HCT116 (cell line): ENCODE measurements around the gene PPIL3. TPM values are rescaled to one million over a fixed set of nuclear protein-coding genes. Genes with fewer than 3 reads are reported as not detected.

Experiments used
- ATAC-seq: fragments of 200-7000 bp; cut with Tn5 transposase; 2 replicates; pipeline ENCODE4 v1.9.1; 2020; ENCODE audit warnings: mild to moderate bottlenecking, moderate library complexity
- BruUV-seq: library from RNA; stranded (reverse); fragments of 400-500 nt; replicated peaks from 2 replicates; lab custom pipeline; 2021; lab: Mats Ljungman, UMichigan
- CTCF ChIA-PET: fragments of 300-600 bp; sonication (Branson Sonifier 250); formaldehyde crosslinking; loops from one replicate; lab custom pipeline; 2021; ENCODE audit warnings: antibody characterized with exemption; lab: Charles Lee
- POLR2A ChIA-PET: fragments of 300-600, 350-600 bp; sonication (Branson Sonifier 250); formaldehyde crosslinking; loops from one replicate; lab custom pipeline; 2021; ENCODE audit warnings: antibody characterized with exemption; lab: Charles Lee
- RAD21 ChIA-PET, 2 experiments: fragments of 300-600 bp; sonication (Branson Sonifier 250); formaldehyde crosslinking; loops; one replicate each; lab custom pipeline; 2023; ENCODE audit warnings: low total read pairs in 2 of 2; ENCODE audit not compliant: uncharacterized antibody in 2 of 2, unreplicated experiment in 2 of 2, low non-redundant PET in 1 of 2; lab: Charles Lee
- DNase-seq: peaks from one replicate; pipeline ENCODE4 v3.0.0-alpha.2; 2010; ENCODE audit warnings: low read depth, low spot score
- H2AFZ ChIP-seq: fragments of 200-600 bp; shearing (Covaris generic), sonication (generic); 2 replicates; pipeline ENCODE4 v1.6.1; 2017; ENCODE audit warnings: low read depth, mixed run types, mixed read lengths, antibody characterized with exemption, low read length; ENCODE audit not compliant: poor library complexity, severe bottlenecking
- H3K27ac ChIP-seq: 2 replicates; pipeline ENCODE4 v1.5.1; 2012; ENCODE audit warnings: low read depth, low read length
- H3K27me3 ChIP-seq: fragments of 200-600 bp; sonication (generic); 2 replicates; pipeline ENCODE4 v1.6.1; 2016; ENCODE audit warnings: mixed run types, low read length, mixed read lengths; ENCODE audit not compliant: insufficient read depth
- H3K36me3 ChIP-seq, 2 experiments: fragments of 200-500 bp in 1 of 2; fragments of 200-600 bp in 1 of 2; sonication (Bioruptor generic) in 1 of 2; sonication (generic) in 1 of 2; 2 replicates each; pipeline versions ENCODE4 v1.5.1 to v1.6.1; 2014 to 2016; ENCODE audit warnings: low read length in 2 of 2, inconsistent platforms in 1 of 2, mixed read lengths in 1 of 2, mixed run types in 1 of 2; ENCODE audit not compliant: insufficient read depth in 2 of 2, control insufficient read depth in 1 of 2
- H3K4me1 ChIP-seq, 2 experiments: fragments of 200-600 bp in 1 of 2; sonication (generic) in 1 of 2; 2 replicates each; pipeline versions ENCODE4 v1.5.1 to v1.6.1; 2012 to 2017; ENCODE audit warnings: low read length in 2 of 2, inconsistent platforms in 1 of 2, mild to moderate bottlenecking in 1 of 2, mixed read lengths in 1 of 2, mixed run types in 1 of 2, moderate library complexity in 1 of 2; ENCODE audit not compliant: insufficient read depth in 2 of 2, control insufficient read depth in 1 of 2
- H3K4me2 ChIP-seq: fragments of 200-600 bp; sonication (generic); 2 replicates; pipeline ENCODE4 v1.6.1; 2017; ENCODE audit warnings: mixed run types, low read length, mixed read lengths
- H3K4me3 ChIP-seq, 2 experiments: fragments of 200-600 bp in 1 of 2; sonication (generic) in 1 of 2; replicated peaks in 1 of 2; 2 replicates each; pipeline ENCODE4 v1.5.1; 2011 to 2016; ENCODE audit warnings: low read length in 2 of 2, control low read depth in 1 of 2, low read depth in 1 of 2, mild to moderate bottlenecking in 1 of 2, mixed read lengths in 1 of 2, mixed run types in 1 of 2
- H3K79me2 ChIP-seq: fragments of 200-600 bp; sonication (generic); 2 replicates; pipeline ENCODE4 v1.6.1; 2017; ENCODE audit warnings: mild to moderate bottlenecking, mixed run types, low read length, moderate library complexity, mixed read lengths; ENCODE audit not compliant: insufficient read depth
- H3K9ac ChIP-seq: fragments of 200-600 bp; sonication (generic); 2 replicates; pipeline ENCODE4 v1.6.1; 2016; ENCODE audit warnings: low read length, mixed read lengths
- H3K9me2 ChIP-seq: fragments of 200-600 bp; sonication (generic), shearing (Covaris generic); 2 replicates; pipeline ENCODE4 v1.6.1; 2017; ENCODE audit warnings: mixed run types, mild to moderate bottlenecking, moderate library complexity; ENCODE audit not compliant: insufficient read depth
- H3K9me3 ChIP-seq, 2 experiments: fragments of 200-500 bp in 1 of 2; fragments of 200-600 bp in 1 of 2; sonication (Bioruptor generic) in 1 of 2; sonication (generic) in 1 of 2; 2 replicates each; pipeline ENCODE4 v1.6.1; 2014 to 2017; ENCODE audit warnings: low read length in 2 of 2, mixed read lengths in 2 of 2, inconsistent platforms in 1 of 2, low read depth in 1 of 2, mild to moderate bottlenecking in 1 of 2, mixed run types in 1 of 2, moderate library complexity in 1 of 2; ENCODE audit not compliant: control insufficient read depth in 1 of 2, insufficient read depth in 1 of 2
- H4K20me1 ChIP-seq: fragments of 200-600 bp; sonication (generic), shearing (Covaris generic); 2 replicates; pipeline ENCODE4 v1.6.1; 2017; ENCODE audit warnings: mixed run types, mild to moderate bottlenecking, moderate library complexity; ENCODE audit not compliant: insufficient read depth
- CBX3 ChIP-seq: IDR thresholded peaks from 2 replicates; pipeline ENCODE4 v1.6.1; 2012; ENCODE audit warnings: low read depth
- CEBPB ChIP-seq: IDR thresholded peaks from 2 replicates; pipeline ENCODE4 v1.6.1; 2012; ENCODE audit warnings: low read depth
- CTCF ChIP-seq, 3 experiments: fragments of 200-600 bp in 1 of 3; sonication (generic) in 1 of 3; IDR thresholded peaks in 2 of 3; conservative IDR thresholded peaks in 1 of 3; 2 replicates each; pipeline ENCODE4 v1.5.1; 2012 to 2017; ENCODE audit warnings: low read depth in 2 of 3, low read length in 2 of 3, antibody characterized with exemption in 1 of 3, borderline replicate concordance in 1 of 3, control low read depth in 1 of 3, mild to moderate bottlenecking in 1 of 3, mixed read lengths in 1 of 3, mixed run types in 1 of 3, moderate library complexity in 1 of 3; ENCODE audit not compliant: insufficient read depth in 1 of 3
- EZH2 ChIP-seq: fragments of 200-600 bp; sonication (generic); IDR thresholded peaks from 2 replicates; pipeline ENCODE4 v1.6.1; 2017; ENCODE audit warnings: antibody characterized with exemption, mixed run types
- EZH2phosphoT487 ChIP-seq: fragments of 200-600 bp; IDR thresholded peaks from 2 replicates; pipeline ENCODE4 v1.6.1; 2018; ENCODE audit warnings: antibody characterized with exemption, borderline replicate concordance
- FOSL1 ChIP-seq: IDR thresholded peaks from 2 replicates; pipeline ENCODE4 v1.6.1; 2012; ENCODE audit warnings: low read depth
- JUND ChIP-seq: IDR thresholded peaks from 2 replicates; pipeline ENCODE4 v1.6.1; 2012
- MAX ChIP-seq: IDR thresholded peaks from 2 replicates; pipeline ENCODE4 v1.6.1; 2012
- POLR2A ChIP-seq: IDR thresholded peaks from 2 replicates; pipeline ENCODE4 v1.7.0; 2011; ENCODE audit warnings: borderline replicate concordance; ENCODE audit not compliant: insufficient read depth, insufficient read length; ENCODE audit errors: extremely low read depth
- POLR2AphosphoS5 ChIP-seq: IDR thresholded peaks from 2 replicates; pipeline ENCODE4 v1.6.1; 2011; ENCODE audit warnings: mild to moderate bottlenecking, low read depth, low read length, moderate library complexity
- RAD21 ChIP-seq: IDR thresholded peaks from 2 replicates; pipeline ENCODE4 v1.6.1; 2012; ENCODE audit warnings: low read depth, mild to moderate bottlenecking
- SIN3A ChIP-seq: IDR thresholded peaks from 2 replicates; pipeline ENCODE4 v1.6.1; 2012; ENCODE audit warnings: low read depth
- SRF ChIP-seq: IDR thresholded peaks from 2 replicates; pipeline ENCODE4 v1.6.1; 2012; ENCODE audit warnings: low read depth
- ZBTB33 ChIP-seq: IDR thresholded peaks from 2 replicates; pipeline ENCODE4 v1.6.1; 2011; ENCODE audit warnings: mild to moderate bottlenecking, low read length, moderate library complexity; ENCODE audit not compliant: insufficient replicate concordance; ENCODE audit errors: extremely low read depth
- ZFX ChIP-seq: fragments of 450-650 bp; IDR thresholded peaks from 2 replicates; pipeline ENCODE4 v1.6.1; 2017
- ZNF274 ChIP-seq: fragments of 200-500 bp; sonication (Bioruptor generic); IDR thresholded peaks from 2 replicates; pipeline ENCODE4 v1.6.1; 2014; ENCODE audit warnings: mild to moderate bottlenecking, low read depth, low read length, inconsistent platforms
- intact Hi-C: fragments of 100-400 bp; cut with micrococcal nuclease; formaldehyde crosslinking; loops from 2 replicates; pipeline ENCODE4 v1.10.0; 2022
- total RNA-seq: library from RNA; stranded (reverse); gene quantifications from one replicate; pipeline ENCODE4 v1.2.1, GENCODE V29; 2021; ENCODE audit not compliant: unreplicated experiment

The PPIL3 gene
- total RNA-seq, 1 experiment from 2014 or later: 55.9 TPM

- POLR2A ChIA-PET: interaction anchor here (0.7 to 2.1 kb wide), 4 partner anchors 12 to 276 kb away, joined by 3 to 9 read pairs (median 3); partner anchors contain the start of genes NIF3L1 and PPIL3
- no TSS peak for BruUV-seq
- Histone ChIP-seq H3K4me2 (no peak overlapping the region; the same call in 1 of the 2 replicates), H3K79me2 (peaks cover 3% of the 10 kb centered on the region; the same call in 1 of the 2 replicates), H3K9me2 (no peaks in the 10 kb centered on the region), H3K4me3 (no peak overlapping the region), H3K4me1 (peaks cover 0 to 5% of the 10 kb centered on the region in 2 experiments; a peak in 1 of 4 replicates), H3K27me3 (no peaks in the 10 kb centered on the region), H3K27ac (no peak overlapping the region), H2AFZ (no peak overlapping the region), H3K9me3 (no peaks in the 10 kb centered on the region), H3K9ac (no peak overlapping the region), H4K20me1 (no peaks in the 10 kb centered on the region), H3K36me3 (peaks cover 36 to 56% of the 10 kb centered on the region in 2 experiments)
- DNase-seq: peak; percentile 87
- TF ChIP-seq SRF: no peak
- TF ChIP-seq CEBPB: no peak
- TF ChIP-seq EZH2phosphoT487: no peak
- TF ChIP-seq POLR2AphosphoS5: peak; percentile 50; the same call in 1 of the 2 replicates
- no peak for TF ChIP-seq ZNF274
- no peak for TF ChIP-seq EZH2
- no peak for TF ChIP-seq MAX
- TF ChIP-seq ZFX: no peak
- TF ChIP-seq RAD21: peak; percentile 89
- no peak for TF ChIP-seq ZBTB33
- no peak for TF ChIP-seq FOSL1
- TF ChIP-seq CBX3: 0 out of 2 replicates have a peak, but pooled peaks have one; percentile 15
- no peak for TF ChIP-seq SIN3A
- peak; percentile 73 to 97 (median 85) for TF ChIP-seq CTCF (IDR thresholded peaks at IDR 0.05 in 2 of 3, conservative IDR thresholded peaks at IDR 0.05 in 1 of 3; ENCODE audit: borderline replicate concordance in 1 of 3, insufficient read depth in 1 of 3, low read depth in 2 of 3, low read length in 2 of 3)
- no peak for TF ChIP-seq POLR2A
- no peak for TF ChIP-seq JUND
- CTCF ChIA-PET: interaction anchor here (0.6 to 1.8 kb wide), 11 partner anchors 9 to 331 kb away, joined by 3 to 26 read pairs (median 5); partner anchors contain the start of genes CASP10, NIF3L1 and PPIL3
- RAD21 ChIA-PET: interaction anchor here (0.5 to 1.6 kb wide), 5 partner anchors 195 to 331 kb away, joined by 3 to 8 read pairs (median 4); no protein-coding TSS in a partner anchor
- intact Hi-C loops: loop anchor here (1.0 to 10.0 kb wide), 5 partner anchors 168 to 463 kb away; no protein-coding TSS in a partner anchor
- ATAC-seq: peak; percentile 92
Observed at GRCh38 chr2:200901459-200902072, 12.7 kb upstream of the PPIL3 start.
